Tibial artery (tissue), 4 donors: Measurements from ENCODE around the gene TMEM141.
A peak's percentile ranks its signal among the peaks of the same experiment; 100 is the strongest.

ENCODE experiments used
- DNase-seq, 2 donors: peaks; one replicate each; pipeline ENCODE4 v3.0.0-alpha.2; 2019
- H3K27ac ChIP-seq, 2 donors: fragments of 200-600 bp; sonication (generic) in 1 of 2; 1 replicate in 1 of 2; 2 replicates in 1 of 2; pipeline ENCODE4 v1.5.1; 2018 to 2019; ENCODE audit warnings: mild to moderate bottlenecking in 1 of 2
- H3K27me3 ChIP-seq, 2 donors: fragments of 200-600 bp; sonication (generic) in 1 of 2; one replicate each; pipeline versions ENCODE4 v1.5.1 to v1.6.0; 2016 to 2019
- H3K36me3 ChIP-seq, 3 donors: fragments of 200-600 bp; sonication (generic) in 2 of 3; one replicate each; pipeline ENCODE4 v1.5.1; 2016 to 2019; ENCODE audit warnings: mild to moderate bottlenecking in 2 of 3
- H3K4me1 ChIP-seq, 4 donors: fragments of 200-600 bp; sonication (generic) in 2 of 4; 1 replicate in 3 of 4; 2 replicates in 1 of 4; pipeline ENCODE4 v1.5.1; 2016 to 2019
- H3K4me3 ChIP-seq, 2 donors: fragments of 200-600 bp; sonication (generic) in 1 of 2; 1 replicate in 1 of 2; 2 replicates in 1 of 2; pipeline ENCODE4 v1.5.1; 2018 to 2019; ENCODE audit warnings: mild to moderate bottlenecking in 2 of 2
- H3K9me3 ChIP-seq, 3 donors: fragments of 200-600 bp; sonication (generic) in 1 of 3; one replicate each; pipeline ENCODE4 v1.5.1; 2016 to 2019
- CTCF ChIP-seq, 2 experiments: fragments of 200-600 bp in 1 of 2; fragments of 450-650 bp in 1 of 2; IDR thresholded peaks; one replicate each; pipeline ENCODE4 v1.5.1; 2017 to 2019; ENCODE audit warnings: antibody characterized with exemption in 2 of 2, mild to moderate bottlenecking in 1 of 2, moderate library complexity in 1 of 2
- intact Hi-C: fragments of 100-400 bp; cut with DNase I; formaldehyde crosslinking; loops from one replicate; pipeline ENCODE4 v1.15.0; 2023; ENCODE audit warnings: low total_unique reads

Gene TMEM141

GRCh38 chr9:136776947-136777346, 14.2 kb upstream of the TMEM141 start:
- no peak for TF ChIP-seq CTCF (IDR thresholded peaks at IDR 0.05)
- Histone ChIP-seq H3K36me3 (no peaks in the 10 kb centered on the region), H3K27ac (no peak overlapping the region), H3K27me3 (no peaks in the 10 kb centered on the region), H3K4me1 (no peaks in the 10 kb centered on the region), H3K9me3 (peaks cover 0 to 10% (median 0%) of the 10 kb centered on the region in 3 donors), H3K4me3 (no peak overlapping the region)
- intact Hi-C loops = no loop called here
- DNase-seq = no peak

GRCh38 chr9:136777359-136777758, 13.8 kb upstream of the TMEM141 start:
- H3K36me3 ChIP-seq = no peaks in the 10 kb centered on the region
- TF ChIP-seq CTCF (IDR thresholded peaks at IDR 0.05) = no peak
- intact Hi-C loops = no loop called here
- no peak overlapping the region for H3K27ac ChIP-seq
- no peak for DNase-seq
- H3K4me1 ChIP-seq = no peaks in the 10 kb centered on the region
- H3K9me3 ChIP-seq = peaks cover 0 to 10% (median 0%) of the 10 kb centered on the region in 3 donors
- H3K27me3 ChIP-seq = no peaks in the 10 kb centered on the region
- no peak overlapping the region for H3K4me3 ChIP-seq

GRCh38 chr9:136779808-136780207, 11.3 kb upstream of the TMEM141 start:
- intact Hi-C loops = no loop called here

GRCh38 chr9:136782452-136782851, 8.7 kb upstream of the TMEM141 start:
- Histone ChIP-seq H3K4me1 (no peaks in the 10 kb centered on the region), H3K27ac (no peak overlapping the region), H3K27me3 (peaks cover 0 to 6% of the 10 kb centered on the region in 2 donors), H3K4me3 (no peak overlapping the region), H3K9me3 (no peaks in the 10 kb centered on the region), H3K36me3 (no peaks in the 10 kb centered on the region)
- intact Hi-C loops = no loop called here
- TF ChIP-seq CTCF (IDR thresholded peaks at IDR 0.05) = no peak
- DNase-seq = no peak

More at GRCh38 chr9:136779808-136780207, 11.3 kb upstream of the TMEM141 start:
- H3K27me3 ChIP-seq = no peaks in the 10 kb centered on the region
- H3K4me1 ChIP-seq = no peaks in the 10 kb centered on the region
- H3K4me3 ChIP-seq = no peak overlapping the region
- DNase-seq = no peak
- TF ChIP-seq CTCF (IDR thresholded peaks at IDR 0.05) = no peak
- H3K27ac ChIP-seq = no peak overlapping the region
- no peaks in the 10 kb centered on the region for H3K36me3 ChIP-seq
- no peaks in the 10 kb centered on the region for H3K9me3 ChIP-seq

- H3K9me3 ChIP-seq = no peaks in the 10 kb centered on the region
- TF ChIP-seq CTCF (IDR thresholded peaks at IDR 0.05) = peak; percentile 27 to 34
- H3K27ac ChIP-seq = no peak overlapping the region
- DNase-seq = no peak
- peaks cover 0 to 6% of the 10 kb centered on the region in 2 donors for H3K27me3 ChIP-seq
- no peaks in the 10 kb centered on the region for H3K4me1 ChIP-seq
- no peaks in the 10 kb centered on the region for H3K36me3 ChIP-seq
- no peak overlapping the region for H3K4me3 ChIP-seq
- intact Hi-C loops = no loop called here
Observed at GRCh38 chr9:136784249-136784996, 6.7 kb upstream of the TMEM141 start.
